Endothelial cell of umbilical vein (primary cell): ENCODE data around the gene LMCD1. TPM values are rescaled to one million over a fixed set of nuclear protein-coding genes. Genes with fewer than 3 reads are reported as not detected.

ENCODE experiments used
- BruUV-seq: library from RNA; stranded (reverse); fragments of 400-500 nt; replicated peaks from 2 replicates; lab custom pipeline; 2021; lab: Mats Ljungman, UMichigan
- CTCF ChIA-PET: fragments of 300-600, 350-600 bp; sonication (Branson Sonifier 250); formaldehyde crosslinking; loops from one replicate; lab custom pipeline; 2021; ENCODE audit warnings: antibody characterized with exemption, inconsistent platforms; lab: Charles Lee
- POLR2A ChIA-PET: fragments of 300-600, 350-600 bp; sonication (Branson Sonifier 250); formaldehyde crosslinking; loops from one replicate; lab custom pipeline; 2021; ENCODE audit warnings: antibody characterized with exemption, inconsistent platforms; lab: Charles Lee
- DNase-seq: peaks from one replicate; pipeline ENCODE4 v3.0.0-alpha.2; 2011; ENCODE audit warnings: low read depth, low spot score
- FAIRE-seq: peaks from 2 replicates; lab custom pipeline; 2011; peaks lifted over from hg19 to GRCh38; lab: Jason Lieb, UNC
- H2AFZ ChIP-seq: 2 replicates; pipeline ENCODE4 v1.6.0; 2012; ENCODE audit warnings: low read depth, low read length, control low read depth, inconsistent platforms
- H3K27ac ChIP-seq: 2 replicates; pipeline ENCODE4 v1.5.1; 2011; ENCODE audit warnings: low read depth, mild to moderate bottlenecking, control low read depth, low read length, moderate library complexity; ENCODE audit not compliant: insufficient read depth
- H3K27me3 ChIP-seq, 2 experiments: 2 replicates each; pipeline versions ENCODE4 v1.6.0 to v1.6.1; 2011; ENCODE audit warnings: low read length in 2 of 2, mixed read lengths in 1 of 2; ENCODE audit not compliant: control insufficient read depth in 2 of 2, insufficient read depth in 2 of 2
- H3K36me3 ChIP-seq, 2 experiments: 2 replicates in 1 of 2; 3 replicates in 1 of 2; pipeline ENCODE4 v1.5.1; 2011; ENCODE audit warnings: low read length in 2 of 2, mild to moderate bottlenecking in 1 of 2, moderate library complexity in 1 of 2; ENCODE audit not compliant: control insufficient read depth in 2 of 2, insufficient read depth in 2 of 2; ENCODE audit errors: extremely low read depth in 1 of 2
- H3K4me1 ChIP-seq: 3 replicates; pipeline ENCODE4 v1.5.1; 2011; ENCODE audit warnings: mild to moderate bottlenecking, low read length; ENCODE audit not compliant: control insufficient read depth, insufficient read depth; ENCODE audit errors: extremely low read depth
- H3K4me2 ChIP-seq: 2 replicates; pipeline ENCODE4 v1.6.1; 2011; ENCODE audit warnings: low read length, control low read depth, mixed read lengths; ENCODE audit not compliant: insufficient read depth
- H3K4me3 ChIP-seq, 3 experiments: fragments of 200-600 bp in 1 of 3; sonication (generic), shearing (Covaris generic) in 1 of 3; replicated peaks in 1 of 3; 2 replicates each; pipeline ENCODE4 v1.5.1; 2011 to 2016; ENCODE audit warnings: control low read depth in 3 of 3, low read length in 3 of 3, mild to moderate bottlenecking in 2 of 3, inconsistent platforms in 1 of 3, low read depth in 1 of 3, moderate library complexity in 1 of 3; ENCODE audit not compliant: insufficient read depth in 1 of 3
- H3K79me2 ChIP-seq: 2 replicates; pipeline ENCODE4 v1.6.0; 2012; ENCODE audit warnings: low read length, inconsistent platforms; ENCODE audit not compliant: control insufficient read depth, insufficient read depth
- H3K9ac ChIP-seq: replicated peaks from 2 replicates; pipeline ENCODE3; 2011; ENCODE audit warnings: low read length, control low read depth; ENCODE audit not compliant: insufficient read depth; ENCODE audit errors: extremely low read depth
- H3K9me1 ChIP-seq: replicated peaks from 3 replicates; pipeline ENCODE4 v1.6.0; 2011; ENCODE audit warnings: mild to moderate bottlenecking, low read length; ENCODE audit not compliant: control insufficient read depth, insufficient read depth; ENCODE audit errors: extremely low read depth
- H3K9me3 ChIP-seq: replicated peaks from 2 replicates; pipeline ENCODE4 v1.5.1; 2012; ENCODE audit warnings: low read length, inconsistent platforms; ENCODE audit not compliant: control insufficient read depth, insufficient read depth
- H4K20me1 ChIP-seq: replicated peaks from 2 replicates; pipeline ENCODE3; 2011; ENCODE audit warnings: mild to moderate bottlenecking, low read length; ENCODE audit not compliant: control insufficient read depth, insufficient read depth; ENCODE audit errors: extremely low read depth
- EZH2 ChIP-seq: IDR thresholded peaks from 2 replicates; pipeline ENCODE4 v1.6.1; 2012; ENCODE audit warnings: borderline replicate concordance, low read depth, mild to moderate bottlenecking, moderate library complexity, low read length, inconsistent platforms; ENCODE audit not compliant: severe bottlenecking
- FOS ChIP-seq: IDR thresholded peaks from 2 replicates; pipeline ENCODE4 v1.6.1; 2011; ENCODE audit warnings: mild to moderate bottlenecking, low read length, moderate library complexity, borderline replicate concordance; ENCODE audit not compliant: insufficient read depth
- GATA2 ChIP-seq: IDR thresholded peaks from 2 replicates; pipeline ENCODE4 v1.7.0; 2011; ENCODE audit warnings: low read depth, mild to moderate bottlenecking, moderate library complexity, mixed read lengths, low read length; ENCODE audit not compliant: insufficient read length, insufficient read depth
- JUN ChIP-seq: IDR thresholded peaks from 2 replicates; pipeline ENCODE4 v1.6.1; 2011; ENCODE audit warnings: borderline replicate concordance, low read depth; ENCODE audit not compliant: insufficient read length, insufficient read depth
- MYC ChIP-seq: IDR thresholded peaks from one replicate; pipeline ENCODE4 v1.6.1; 2011; ENCODE audit warnings: mild to moderate bottlenecking, low read depth, low read length
- POLR2A ChIP-seq: IDR thresholded peaks from 2 replicates; pipeline ENCODE4 v1.6.1; 2012; ENCODE audit warnings: low read depth, mild to moderate bottlenecking, control low read depth, low read length
- POLR2AphosphoS5 ChIP-seq: IDR thresholded peaks from 2 replicates; pipeline ENCODE4 v1.6.1; 2012; ENCODE audit warnings: low read depth, mild to moderate bottlenecking, control low read depth, low read length, moderate library complexity; ENCODE audit not compliant: insufficient read depth
- dilution Hi-C: fragments of 300-500 bp; cut with MboI; formaldehyde crosslinking; loops from one replicate; pipeline ENCODE4 v1.15.0; 2019; ENCODE audit warnings: low sequenced_read_pairs; ENCODE audit not compliant: extremely low pct_ligation_motif_present
- intact Hi-C: fragments of 100-400 bp; cut with micrococcal nuclease; formaldehyde crosslinking; loops from one replicate; pipeline ENCODE4 v1.10.0; 2022
- polyA plus RNA-seq, 4 experiments: library from polyadenylated mRNA; depleted of rRNA in 3 of 4; stranded (reverse) in 3 of 4; unstranded in 1 of 4; fragments of >200 nt; gene quantifications; 2 replicates each; pipeline versions ENCODE4 v1.2.1 to v1.2.3, GENCODE V29; 2011 to 2012; ENCODE audit warnings: missing spikeins in 1 of 4
- total RNA-seq: library from RNA; stranded (reverse); gene quantifications from 2 replicates; pipeline ENCODE4 v1.2.3, GENCODE V29; 2021
- TF ChIP-seq, protein P1 (sequence below), 2 donors: IDR thresholded peaks; 1 replicate in 1 of 2; 2 replicates in 1 of 2; pipeline ENCODE4 v1.5.1; 2011; ENCODE audit warnings: low read length in 2 of 2, mild to moderate bottlenecking in 2 of 2, moderate library complexity in 2 of 2, control low read depth in 1 of 2, inconsistent platforms in 1 of 2, low read depth in 1 of 2; ENCODE audit not compliant: insufficient read depth in 1 of 2; ENCODE audit errors: extremely low read depth in 1 of 2
- TF ChIP-seq, protein P2 (sequence below): IDR thresholded peaks from 2 replicates; pipeline ENCODE4 v1.6.1; 2011; ENCODE audit not compliant: insufficient read depth, insufficient read length

Gene LMCD1
- total and polyA plus RNA-seq, 2 donors (not counting 3 experiments of a cell fraction or from before 2014, with no cell fraction given): 7.6 to 14.5 TPM

DNA sequence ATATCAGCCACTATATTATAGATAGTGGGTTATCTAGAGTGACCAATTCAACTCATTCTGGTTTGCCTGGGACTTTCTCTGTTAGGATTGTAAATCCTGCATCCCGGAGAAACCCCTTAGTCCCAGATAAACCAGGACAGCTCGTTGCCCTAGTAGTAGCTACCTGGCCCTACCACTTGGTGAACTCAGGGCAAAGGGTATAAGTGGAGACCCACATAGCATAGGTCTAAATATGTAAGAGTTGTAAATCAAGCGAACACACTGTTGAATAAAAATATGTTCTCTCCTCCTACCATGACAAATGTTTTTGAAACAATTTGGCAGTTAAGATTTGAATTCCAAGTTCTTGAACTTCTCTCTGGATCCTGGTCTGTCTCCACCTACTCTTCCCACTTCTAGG lies 15.7 kb upstream of the LMCD1 start:
- H3K9me1 ChIP-seq: no peaks in the 10 kb centered on the region
- no peak overlapping the region for H2AFZ ChIP-seq
- no peak overlapping the region for H3K4me2 ChIP-seq
- CTCF ChIA-PET: interaction anchor here (2.2 kb wide), 1 partner anchor 44 kb away, joined by 5 read pairs; no protein-coding TSS in a partner anchor
- no peak for TF ChIP-seq GATA2
- TF ChIP-seq FOS: no peak
- TF ChIP-seq MYC: no peak
- no peak for TF ChIP-seq POLR2A
- TF ChIP-seq, protein P1, sequence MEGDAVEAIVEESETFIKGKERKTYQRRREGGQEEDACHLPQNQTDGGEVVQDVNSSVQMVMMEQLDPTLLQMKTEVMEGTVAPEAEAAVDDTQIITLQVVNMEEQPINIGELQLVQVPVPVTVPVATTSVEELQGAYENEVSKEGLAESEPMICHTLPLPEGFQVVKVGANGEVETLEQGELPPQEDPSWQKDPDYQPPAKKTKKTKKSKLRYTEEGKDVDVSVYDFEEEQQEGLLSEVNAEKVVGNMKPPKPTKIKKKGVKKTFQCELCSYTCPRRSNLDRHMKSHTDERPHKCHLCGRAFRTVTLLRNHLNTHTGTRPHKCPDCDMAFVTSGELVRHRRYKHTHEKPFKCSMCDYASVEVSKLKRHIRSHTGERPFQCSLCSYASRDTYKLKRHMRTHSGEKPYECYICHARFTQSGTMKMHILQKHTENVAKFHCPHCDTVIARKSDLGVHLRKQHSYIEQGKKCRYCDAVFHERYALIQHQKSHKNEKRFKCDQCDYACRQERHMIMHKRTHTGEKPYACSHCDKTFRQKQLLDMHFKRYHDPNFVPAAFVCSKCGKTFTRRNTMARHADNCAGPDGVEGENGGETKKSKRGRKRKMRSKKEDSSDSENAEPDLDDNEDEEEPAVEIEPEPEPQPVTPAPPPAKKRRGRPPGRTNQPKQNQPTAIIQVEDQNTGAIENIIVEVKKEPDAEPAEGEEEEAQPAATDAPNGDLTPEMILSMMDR (IDR thresholded peaks at IDR 0.05; ENCODE audit: extremely low read depth in 1 of 2, insufficient read depth in 1 of 2, low read depth in 1 of 2, low read length in 2 of 2): no peak
- TF ChIP-seq, protein P2, sequence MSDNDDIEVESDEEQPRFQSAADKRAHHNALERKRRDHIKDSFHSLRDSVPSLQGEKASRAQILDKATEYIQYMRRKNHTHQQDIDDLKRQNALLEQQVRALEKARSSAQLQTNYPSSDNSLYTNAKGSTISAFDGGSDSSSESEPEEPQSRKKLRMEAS: no peak
- no peak for TF ChIP-seq JUN
- no peak for TF ChIP-seq POLR2AphosphoS5
- no peak for TF ChIP-seq EZH2
- H3K36me3 ChIP-seq: no peaks in the 10 kb centered on the region
- H3K27ac ChIP-seq: no peak overlapping the region
- no peaks in the 10 kb centered on the region for H3K27me3 ChIP-seq
- H3K9me3 ChIP-seq: no peaks in the 10 kb centered on the region
- no peak for FAIRE-seq
- no peak for DNase-seq
- no peak overlapping the region for H3K4me3 ChIP-seq
- POLR2A ChIA-PET: no interaction called here
- no peak overlapping the region for H3K9ac ChIP-seq
- no TSS peak for BruUV-seq
- H4K20me1 ChIP-seq: no peaks in the 10 kb centered on the region
- intact Hi-C loops (no loop called here), dilution Hi-C loops (no loop called here)
- peaks cover 16% of the 10 kb centered on the region for H3K4me1 ChIP-seq
- H3K79me2 ChIP-seq: no peaks in the 10 kb centered on the region
